Neural progenitor cell (in vitro differentiated cells): ENCODE measurements around the gene KERA.

ENCODE experiments used
- EZH2 ChIP-seq: fragments of 200-600 bp; sonication (generic); IDR thresholded peaks from 2 replicates; pipeline ENCODE4 v1.6.1; 2017; ENCODE audit warnings: antibody characterized with exemption, mild to moderate bottlenecking, moderate library complexity
- TF ChIP-seq, protein P1 (sequence below): fragments of 200-600 bp; sonication (generic); IDR thresholded peaks from 2 replicates; pipeline ENCODE4 v1.5.1; 2017; ENCODE audit warnings: antibody characterized with exemption, mild to moderate bottlenecking

DNA sequence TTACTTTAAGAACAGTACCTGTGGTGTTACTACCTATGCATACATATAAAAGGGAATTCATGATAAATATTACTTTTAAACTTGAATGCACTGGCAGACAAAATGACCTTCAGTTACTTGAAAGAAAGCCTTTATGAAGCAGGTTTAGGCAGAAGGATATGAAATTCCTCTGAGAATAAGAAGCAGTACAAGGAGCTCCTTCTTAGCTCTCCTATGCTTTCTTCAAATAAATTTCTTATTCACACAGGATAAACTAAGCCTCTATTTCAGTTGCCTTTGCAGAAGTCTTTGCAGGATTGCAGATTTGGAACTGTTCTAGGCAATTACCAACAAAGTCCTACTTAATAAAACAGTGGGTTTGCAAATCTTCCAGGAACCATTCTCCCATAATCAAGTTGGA, 54.1 kb downstream of the KERA start:
- TF ChIP-seq, protein P1, sequence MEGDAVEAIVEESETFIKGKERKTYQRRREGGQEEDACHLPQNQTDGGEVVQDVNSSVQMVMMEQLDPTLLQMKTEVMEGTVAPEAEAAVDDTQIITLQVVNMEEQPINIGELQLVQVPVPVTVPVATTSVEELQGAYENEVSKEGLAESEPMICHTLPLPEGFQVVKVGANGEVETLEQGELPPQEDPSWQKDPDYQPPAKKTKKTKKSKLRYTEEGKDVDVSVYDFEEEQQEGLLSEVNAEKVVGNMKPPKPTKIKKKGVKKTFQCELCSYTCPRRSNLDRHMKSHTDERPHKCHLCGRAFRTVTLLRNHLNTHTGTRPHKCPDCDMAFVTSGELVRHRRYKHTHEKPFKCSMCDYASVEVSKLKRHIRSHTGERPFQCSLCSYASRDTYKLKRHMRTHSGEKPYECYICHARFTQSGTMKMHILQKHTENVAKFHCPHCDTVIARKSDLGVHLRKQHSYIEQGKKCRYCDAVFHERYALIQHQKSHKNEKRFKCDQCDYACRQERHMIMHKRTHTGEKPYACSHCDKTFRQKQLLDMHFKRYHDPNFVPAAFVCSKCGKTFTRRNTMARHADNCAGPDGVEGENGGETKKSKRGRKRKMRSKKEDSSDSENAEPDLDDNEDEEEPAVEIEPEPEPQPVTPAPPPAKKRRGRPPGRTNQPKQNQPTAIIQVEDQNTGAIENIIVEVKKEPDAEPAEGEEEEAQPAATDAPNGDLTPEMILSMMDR = no peak
- TF ChIP-seq EZH2 = no peak
